GM18858 (cell line): Measurements from ENCODE around the gene ZNF337.
"Not testable (repeated sequence)": the region's sequence is repeated elsewhere in the genome, so short reads cannot be mapped to it uniquely, and the experiment has no call there.

ENCODE experiments used
- ATAC-seq: cut with Tn5 transposase; IDR thresholded peaks from one replicate; pipeline ENCODE4 v1.9.1; 2021; ENCODE audit not compliant: unreplicated experiment

The ZNF337 gene

DNA sequence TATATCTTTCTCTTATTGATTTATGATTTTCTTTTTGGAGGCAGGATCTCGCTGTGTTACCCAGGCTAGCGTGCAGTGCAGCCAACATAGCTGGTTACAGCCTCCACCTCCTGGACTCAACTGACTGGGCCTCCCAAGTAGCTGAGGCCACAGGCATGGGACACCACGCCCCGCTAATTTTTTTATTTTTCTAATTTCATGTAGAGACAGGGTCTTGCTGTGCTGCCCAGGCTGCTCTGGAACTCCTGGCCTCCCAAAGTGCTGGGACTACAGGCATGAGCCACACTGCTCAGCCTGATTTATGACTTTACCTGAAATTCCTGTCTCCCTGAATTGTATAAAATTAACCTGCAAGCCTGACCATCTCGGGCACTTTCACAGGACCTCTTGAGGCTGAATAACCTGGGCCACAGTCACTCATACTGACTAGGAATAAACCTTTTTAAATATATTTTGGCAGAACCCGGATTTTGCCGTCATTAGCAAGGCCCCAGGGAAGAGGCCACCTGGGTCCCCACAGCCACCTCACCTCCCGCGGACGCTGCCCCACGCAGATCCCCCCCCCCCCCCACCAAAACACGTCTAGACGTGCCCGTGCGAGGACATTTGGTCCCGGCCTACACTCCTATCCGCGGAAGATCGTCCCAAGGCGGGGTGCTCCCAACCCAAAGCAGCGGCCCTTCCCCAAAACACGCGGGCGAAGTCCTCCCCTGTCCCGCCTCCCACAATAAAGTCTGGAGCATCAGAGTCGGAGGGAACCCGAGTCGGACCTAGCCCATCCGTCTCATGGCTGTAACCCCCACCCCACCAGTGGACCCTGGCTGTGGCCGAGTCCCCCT is 902 bp downstream of the ZNF337 start:
- no peak for ATAC-seq

DNA sequence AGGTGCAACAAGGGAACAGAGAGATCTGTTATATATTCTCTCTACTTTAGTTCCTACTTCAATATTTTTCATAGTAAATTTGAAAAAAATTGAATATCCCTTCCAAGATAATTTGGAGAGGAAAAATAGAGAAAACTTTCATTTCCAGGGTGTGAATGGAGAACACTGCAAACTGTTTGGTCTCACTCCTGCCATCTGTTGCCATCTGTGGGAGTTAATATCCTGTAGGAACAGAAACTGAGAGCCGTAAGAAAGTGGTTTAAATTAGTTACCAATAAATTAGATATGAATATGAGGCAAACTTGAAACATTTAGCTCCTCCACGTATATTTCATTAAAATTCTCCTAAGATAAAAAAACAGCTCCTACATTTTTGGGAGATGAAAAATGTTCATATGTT is 4.2 kb downstream of the ZNF337 start:
- peak; percentile 16 for ATAC-seq

DNA sequence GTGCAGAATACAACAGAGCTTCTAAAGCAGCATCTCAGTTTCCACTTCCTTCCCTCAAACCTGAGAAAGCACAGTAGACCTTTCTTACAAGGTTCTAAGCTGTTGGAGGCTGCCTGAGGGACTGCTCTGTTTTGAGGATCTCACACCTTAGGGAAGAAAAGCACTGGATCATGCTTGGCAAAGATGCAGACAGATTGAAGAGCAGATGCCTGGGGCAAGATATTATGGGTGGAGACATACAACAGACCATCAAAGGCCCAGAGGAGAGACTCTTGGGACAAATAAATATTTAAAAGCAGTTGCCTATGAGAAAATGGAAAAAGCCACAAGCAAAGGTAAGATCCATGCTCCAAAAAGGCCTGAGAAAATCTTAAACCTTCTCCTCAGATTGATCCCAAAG is 6.2 kb downstream of the ZNF337 start:
- no peak for ATAC-seq

- ATAC-seq = peak; percentile 15
Measured at GRCh38 chr20:25686081-25687067, 10.3 kb downstream of the ZNF337 start.

DNA sequence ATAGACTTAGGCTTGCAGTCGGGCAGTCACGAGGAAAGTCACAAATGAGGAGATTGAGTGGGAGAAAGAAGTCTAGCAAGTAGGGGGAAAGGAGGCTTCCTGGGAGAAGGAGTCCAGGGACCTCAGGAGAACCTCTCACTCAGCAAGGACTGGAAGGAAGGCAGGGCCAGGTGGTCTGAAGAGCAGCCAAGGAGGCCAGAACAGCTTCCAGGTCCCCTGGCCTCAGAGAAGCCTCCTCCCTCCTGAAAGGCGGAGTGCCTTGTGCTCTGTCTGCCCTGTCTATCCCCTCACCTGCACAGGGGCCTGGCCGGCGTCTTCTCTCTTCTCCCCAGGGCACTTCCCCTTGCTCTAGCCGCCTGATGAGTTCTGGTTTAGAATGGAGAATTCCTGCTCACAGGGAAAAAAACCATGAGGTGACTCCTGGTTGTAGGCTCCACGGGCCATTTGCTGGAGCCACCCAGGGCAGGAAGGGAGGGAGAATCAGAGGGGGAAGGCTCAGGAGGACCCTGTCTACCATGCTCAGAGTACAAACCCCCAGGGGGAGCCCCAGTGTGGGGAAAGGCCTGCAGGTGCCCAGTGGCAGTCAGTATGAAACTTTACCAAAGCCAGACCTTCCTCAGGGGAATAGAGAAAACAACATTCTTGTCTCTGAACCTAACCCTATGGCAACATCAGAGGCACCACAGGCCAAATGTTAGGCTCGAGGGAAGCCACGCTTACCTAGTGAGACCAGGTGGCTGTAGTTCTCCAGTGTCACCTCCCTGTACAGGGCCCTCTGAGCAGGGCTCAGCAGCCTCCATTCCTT is 11.2 kb downstream of the ZNF337 start:
- peak; percentile 88 for ATAC-seq

DNA sequence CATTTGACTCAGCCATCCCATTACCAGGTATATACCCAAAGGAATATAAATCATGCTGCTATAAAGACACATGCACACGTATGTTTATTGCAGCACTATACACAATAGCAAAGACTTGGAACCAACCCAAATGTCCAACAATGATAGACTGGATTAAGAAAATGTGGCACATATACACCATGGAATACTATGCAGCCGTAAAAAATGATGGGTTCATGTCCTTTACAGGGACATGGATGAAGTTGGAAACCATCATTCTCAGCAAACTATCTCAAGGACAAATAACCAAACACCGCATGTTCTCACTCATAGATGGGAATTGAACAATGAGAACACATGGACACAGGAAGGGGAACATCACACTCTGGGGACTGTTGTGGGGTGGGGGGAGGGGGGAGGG is 12.8 kb downstream of the ZNF337 start:
- ATAC-seq = not testable (repeated sequence)

- no peak for ATAC-seq
Measured at GRCh38 chr20:25683050-25683449, 13.6 kb downstream of the ZNF337 start.

DNA sequence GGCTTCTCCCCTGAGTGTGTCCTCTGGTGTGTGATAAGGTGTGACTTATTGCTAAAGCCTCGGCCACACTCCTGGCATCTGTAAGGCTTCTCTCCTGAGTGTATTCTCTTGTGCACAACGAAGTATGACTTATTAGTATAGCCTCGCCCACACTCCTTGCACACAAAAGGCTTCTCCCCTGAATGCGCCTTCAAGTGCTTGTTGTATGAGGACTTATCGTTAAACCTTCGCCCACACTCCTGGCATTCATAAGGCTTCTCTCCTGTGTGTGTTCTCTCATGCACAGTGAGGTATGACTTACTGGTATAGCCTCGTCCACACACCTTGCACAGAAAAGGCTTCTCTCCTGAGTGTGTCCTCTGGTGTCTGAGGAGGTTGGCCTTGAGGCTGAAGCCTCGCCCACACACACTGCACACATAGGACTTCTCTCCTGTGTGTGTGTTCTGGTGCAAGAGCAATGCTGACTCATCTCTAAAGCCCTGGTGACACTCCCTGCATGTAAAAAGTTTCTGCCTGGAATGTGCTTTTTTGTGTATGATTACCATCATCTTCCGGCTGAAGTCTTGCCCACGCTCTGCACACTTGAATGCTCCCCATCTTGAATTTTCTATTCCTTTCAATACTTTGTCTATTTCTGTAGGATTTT is 20.4 kb downstream of the ZNF337 start:
- ATAC-seq = peak; percentile 72

- no peak for ATAC-seq
Measured at GRCh38 chr20:25675161-25675560, 21.5 kb downstream of the ZNF337 start.

DNA sequence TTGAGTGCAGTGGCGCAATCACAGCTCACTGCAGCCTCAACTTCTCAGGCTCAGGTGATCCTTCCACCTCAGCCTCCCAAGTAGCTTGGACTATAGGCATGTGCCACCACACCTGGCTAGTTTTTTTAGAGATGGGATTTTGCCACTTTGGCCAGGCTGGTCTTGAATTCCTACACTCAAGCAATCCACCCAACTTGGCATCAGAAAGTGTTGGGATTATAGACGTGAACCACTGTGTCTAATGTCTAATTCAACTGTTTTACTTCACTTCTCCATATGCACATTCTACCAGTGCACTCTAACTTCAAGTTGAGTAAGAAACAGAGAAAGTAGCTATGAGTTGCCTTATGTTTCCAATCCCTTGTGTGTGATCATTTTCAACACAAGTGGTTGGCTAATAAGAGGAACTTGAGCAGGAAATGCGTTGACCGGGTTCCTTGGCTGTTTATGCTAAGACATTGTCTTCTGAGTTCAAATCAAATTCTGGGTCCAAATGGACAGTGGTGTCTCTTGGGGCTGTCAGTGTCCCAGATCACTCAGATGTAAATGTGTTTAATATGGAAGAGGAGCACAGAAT is 23.9 kb downstream of the ZNF337 start:
- no peak for ATAC-seq

DNA sequence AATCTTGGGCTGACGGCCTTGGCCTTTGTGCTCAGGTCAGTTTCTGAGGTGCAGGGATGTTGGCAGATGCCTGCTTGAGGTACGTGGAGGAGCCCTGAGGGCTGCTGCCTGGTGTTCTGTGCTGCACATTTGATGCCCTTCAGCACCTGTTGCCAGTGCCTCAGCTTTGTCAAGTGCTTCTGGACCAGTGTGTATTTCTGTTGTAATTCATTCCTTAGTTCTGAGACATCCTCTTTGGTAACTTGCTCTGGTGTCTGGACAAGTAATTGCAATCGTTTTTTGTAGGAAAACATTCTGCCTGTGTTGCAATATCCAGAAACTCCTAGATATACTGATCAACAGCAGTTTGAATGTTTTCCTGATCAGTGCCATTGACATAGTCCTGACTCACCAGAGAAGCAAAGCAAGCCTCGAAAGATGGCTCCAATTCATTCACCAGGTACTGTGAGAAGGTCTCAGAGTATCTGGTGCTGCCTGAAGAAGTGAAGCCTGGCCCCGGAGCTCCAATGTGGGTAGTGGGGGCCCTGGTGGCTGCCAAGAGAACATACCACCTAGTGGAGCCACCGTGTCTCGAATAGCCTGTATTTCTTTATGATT is 26.7 kb downstream of the ZNF337 start:
- no peak for ATAC-seq

GRCh38 chr20:25668446-25668845 is 28.2 kb downstream of the ZNF337 start:
- ATAC-seq = no peak

DNA sequence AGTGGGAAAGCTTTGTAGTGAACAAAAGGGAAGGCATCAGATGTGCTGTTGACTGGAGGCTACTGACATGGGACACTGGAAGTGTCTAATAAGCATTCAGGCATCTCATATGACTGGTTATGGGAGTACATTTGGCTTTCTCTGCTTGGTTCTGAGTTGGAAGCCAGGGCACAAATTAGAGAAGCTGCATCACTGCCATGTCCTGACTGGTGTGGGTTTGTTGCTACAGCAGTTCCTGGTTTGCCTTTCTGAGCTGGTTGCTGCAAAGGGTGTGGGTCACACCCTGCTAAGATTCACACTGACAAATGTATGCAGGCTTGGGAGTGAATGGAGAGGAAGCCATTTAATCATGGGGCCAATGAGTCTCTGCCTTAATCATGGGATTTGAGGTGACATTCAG is 36.7 kb downstream of the ZNF337 start:
- ATAC-seq = no peak

GRCh38 chr20:25654487-25654886 is 42.2 kb downstream of the ZNF337 start:
- ATAC-seq = no peak

- ATAC-seq = not testable (repeated sequence)
Measured at GRCh38 chr20:25652866-25653265, 43.8 kb downstream of the ZNF337 start.

DNA sequence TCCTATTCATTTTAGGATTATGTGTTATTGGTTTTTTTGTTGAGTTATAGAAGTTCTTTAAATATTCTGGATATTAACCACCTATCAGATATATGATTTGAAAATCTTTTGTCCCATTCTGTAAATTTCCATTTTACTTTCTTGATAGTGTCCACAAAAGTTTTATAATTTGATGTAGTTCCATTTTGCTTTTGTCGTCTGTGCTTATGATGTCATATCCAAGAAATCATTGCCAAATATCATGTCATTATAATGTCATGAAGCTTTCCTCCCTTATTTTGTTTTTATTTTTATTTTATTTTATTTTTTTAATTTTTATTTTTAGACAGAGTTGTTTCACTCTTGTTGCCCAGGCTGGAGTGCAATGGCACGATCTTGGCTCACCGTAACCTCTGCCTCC is 51.8 kb downstream of the ZNF337 start:
- ATAC-seq = no peak

GRCh38 chr20:25643716-25644115 is 52.9 kb downstream of the ZNF337 start:
- ATAC-seq = no peak

DNA sequence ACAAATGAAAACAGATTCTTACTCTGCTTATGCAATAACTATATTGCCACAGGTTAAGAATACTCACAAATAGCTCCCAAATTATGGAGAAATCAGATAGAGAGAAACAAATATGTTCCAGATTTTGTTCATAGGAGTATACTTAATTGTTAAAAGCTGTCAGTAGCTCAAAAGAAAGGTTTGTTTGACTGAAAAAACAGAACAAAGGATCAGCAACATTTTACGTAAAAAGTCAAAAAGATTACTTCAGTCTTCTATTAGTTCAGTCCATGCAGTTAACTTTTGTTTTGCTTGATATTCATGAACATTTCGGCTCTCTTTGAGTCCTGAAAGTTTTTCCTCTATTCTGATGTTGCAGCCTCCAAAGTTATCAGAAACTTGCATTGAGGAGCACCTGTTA is 59.4 kb downstream of the ZNF337 start:
- ATAC-seq = no peak

GRCh38 chr20:25632940-25633790 is 63.5 kb downstream of the ZNF337 start:
- no peak for ATAC-seq
